Duodenal mucosa (tissue), 2 donors: ENCODE measurements around the gene TMEM38B.
"Not testable (repeated sequence)": the region's sequence is repeated elsewhere in the genome, so short reads cannot be mapped to it uniquely, and the experiment has no call there.

Source experiments
- H3K27ac ChIP-seq: one replicate; pipeline ENCODE4 v1.7.0; 2013; ENCODE audit warnings: low read depth, low read length
- H3K27me3 ChIP-seq, 2 donors: one replicate each; pipeline ENCODE4 v1.7.0; 2013; ENCODE audit warnings: low read length in 2 of 2, control low read depth in 1 of 2; ENCODE audit not compliant: insufficient read depth in 2 of 2, control insufficient read depth in 1 of 2
- H3K36me3 ChIP-seq, 2 donors: one replicate each; pipeline ENCODE4 v1.7.0; 2013; ENCODE audit warnings: low read length in 2 of 2, control low read depth in 1 of 2; ENCODE audit not compliant: insufficient read depth in 2 of 2, control insufficient read depth in 1 of 2
- H3K4me1 ChIP-seq, 2 donors: one replicate each; pipeline ENCODE4 v1.7.0; 2013; ENCODE audit warnings: low read length in 2 of 2, control low read depth in 1 of 2; ENCODE audit not compliant: insufficient read depth in 2 of 2, control insufficient read depth in 1 of 2
- H3K4me3 ChIP-seq, 2 donors: one replicate each; pipeline ENCODE4 v1.7.0; 2013; ENCODE audit warnings: low read length in 2 of 2, low read depth in 1 of 2
- H3K9ac ChIP-seq, 2 donors: one replicate each; pipeline ENCODE4 v1.7.0; 2013; ENCODE audit warnings: low read length in 2 of 2, low read depth in 1 of 2
- H3K9me3 ChIP-seq, 2 donors: one replicate each; pipeline ENCODE4 v1.7.0; 2013; ENCODE audit warnings: low read length in 2 of 2, control low read depth in 1 of 2; ENCODE audit not compliant: control insufficient read depth in 1 of 2

Gene TMEM38B

GRCh38 chr9:105698348-105698870 lies 4.1 kb downstream of the TMEM38B start:
- H3K27ac ChIP-seq = no peak overlapping the region
- no peaks in the 10 kb centered on the region for H3K36me3 ChIP-seq
- H3K4me3 ChIP-seq = no peak overlapping the region
- H3K9me3 ChIP-seq = no peaks in the 10 kb centered on the region
- peaks cover 11 to 13% of the 10 kb centered on the region in 2 donors for H3K4me1 ChIP-seq
- no peak overlapping the region for H3K9ac ChIP-seq
- no peaks in the 10 kb centered on the region for H3K27me3 ChIP-seq

GRCh38 chr9:105700668-105701067 lies 6.3 kb downstream of the TMEM38B start:
- no peak overlapping the region for H3K27ac ChIP-seq
- no peak overlapping the region for H3K4me3 ChIP-seq
- no peaks in the 10 kb centered on the region for H3K27me3 ChIP-seq
- H3K4me1 ChIP-seq = peaks cover 0 to 9% of the 10 kb centered on the region in 2 donors
- H3K9ac ChIP-seq = no peak overlapping the region
- no peaks in the 10 kb centered on the region for H3K9me3 ChIP-seq
- no peaks in the 10 kb centered on the region for H3K36me3 ChIP-seq

- Histone ChIP-seq H3K36me3 (peaks cover 0 to 2% of the 10 kb centered on the region in 2 donors), H3K9ac (no peak overlapping the region), H3K4me1 (peaks cover 0 to 9% of the 10 kb centered on the region in 2 donors), H3K9me3 (no peaks in the 10 kb centered on the region), H3K27ac (no peak overlapping the region), H3K27me3 (no peaks in the 10 kb centered on the region), H3K4me3 (no peak overlapping the region)
Measured at GRCh38 chr9:105701145-105701544, 6.8 kb downstream of the TMEM38B start.

- H3K27me3 ChIP-seq = no peaks in the 10 kb centered on the region
- peaks cover 0 to 9% of the 10 kb centered on the region in 2 donors for H3K4me1 ChIP-seq
- H3K9me3 ChIP-seq = no peaks in the 10 kb centered on the region
- no peak overlapping the region for H3K27ac ChIP-seq
- peaks cover 0 to 5% of the 10 kb centered on the region in 2 donors for H3K36me3 ChIP-seq
- H3K9ac ChIP-seq = no peak overlapping the region
- no peak overlapping the region for H3K4me3 ChIP-seq
Measured at GRCh38 chr9:105702207-105702606, 7.9 kb downstream of the TMEM38B start.

GRCh38 chr9:105703638-105704037 lies 9.3 kb downstream of the TMEM38B start:
- not testable (repeated sequence) for H3K27ac ChIP-seq, H3K9me3 ChIP-seq, H3K36me3 ChIP-seq, H3K27me3 ChIP-seq, H3K4me1 ChIP-seq, H3K9ac ChIP-seq, H3K4me3 ChIP-seq

- Histone ChIP-seq H3K4me3 (no peak overlapping the region), H3K27me3 (no peaks in the 10 kb centered on the region), H3K27ac (no peak overlapping the region), H3K4me1 (peaks cover 0 to 3% of the 10 kb centered on the region in 2 donors), H3K9me3 (no peaks in the 10 kb centered on the region), H3K36me3 (peaks cover 0 to 5% of the 10 kb centered on the region in 2 donors), H3K9ac (no peak overlapping the region)
Measured at GRCh38 chr9:105706156-105706555, 11.8 kb downstream of the TMEM38B start.

GRCh38 chr9:105708405-105708804 lies 14.1 kb downstream of the TMEM38B start:
- H3K36me3 ChIP-seq = peaks cover 0 to 5% of the 10 kb centered on the region in 2 donors
- H3K4me1 ChIP-seq = no peaks in the 10 kb centered on the region
- H3K27me3 ChIP-seq = no peaks in the 10 kb centered on the region
- H3K9ac ChIP-seq = no peak overlapping the region
- no peak overlapping the region for H3K4me3 ChIP-seq
- no peaks in the 10 kb centered on the region for H3K9me3 ChIP-seq
- H3K27ac ChIP-seq = no peak overlapping the region

GRCh38 chr9:105710638-105711037 lies 16.3 kb downstream of the TMEM38B start:
- no peaks in the 10 kb centered on the region for H3K27me3 ChIP-seq
- H3K4me3 ChIP-seq = no peak overlapping the region
- H3K4me1 ChIP-seq = no peaks in the 10 kb centered on the region
- H3K36me3 ChIP-seq = peaks cover 0 to 5% of the 10 kb centered on the region in 2 donors
- no peak overlapping the region for H3K9ac ChIP-seq
- no peak overlapping the region for H3K27ac ChIP-seq
- no peaks in the 10 kb centered on the region for H3K9me3 ChIP-seq

- Histone ChIP-seq H3K9me3 (no peaks in the 10 kb centered on the region), H3K4me3 (no peak overlapping the region), H3K36me3 (no peaks in the 10 kb centered on the region), H3K9ac (no peak overlapping the region), H3K27me3 (no peaks in the 10 kb centered on the region), H3K4me1 (no peaks in the 10 kb centered on the region), H3K27ac (no peak overlapping the region)
Measured at GRCh38 chr9:105711867-105712266, 17.5 kb downstream of the TMEM38B start.

- H3K27ac ChIP-seq = no peak overlapping the region
- no peaks in the 10 kb centered on the region for H3K4me1 ChIP-seq
- H3K4me3 ChIP-seq = no peak overlapping the region
- H3K36me3 ChIP-seq = no peaks in the 10 kb centered on the region
- H3K27me3 ChIP-seq = no peaks in the 10 kb centered on the region
- no peak overlapping the region for H3K9ac ChIP-seq
- H3K9me3 ChIP-seq = no peaks in the 10 kb centered on the region
Measured at GRCh38 chr9:105712297-105712696, 18.0 kb downstream of the TMEM38B start.

- Histone ChIP-seq H3K36me3 (no peaks in the 10 kb centered on the region), H3K27me3 (no peaks in the 10 kb centered on the region), H3K9ac (no peak overlapping the region), H3K4me1 (no peaks in the 10 kb centered on the region), H3K4me3 (no peak overlapping the region), H3K9me3 (no peaks in the 10 kb centered on the region), H3K27ac (no peak overlapping the region)
Measured at GRCh38 chr9:105712773-105713172, 18.4 kb downstream of the TMEM38B start.
